H9 (cell line): ENCODE measurements around the gene SMC3. TPM values are rescaled to one million over a fixed set of nuclear protein-coding genes. Genes with fewer than 3 reads are reported as not detected.

Experiments used
- DNase-seq: peaks from one replicate; pipeline ENCODE4 v3.0.0-alpha.2; 2017
- H2AFZ ChIP-seq: one replicate; pipeline ENCODE4 v1.6.1; 2013; ENCODE audit warnings: mild to moderate bottlenecking, low read length, control low read depth, moderate library complexity
- H2AK5ac ChIP-seq: 2 replicates; pipeline ENCODE4 v1.6.1; 2013; ENCODE audit warnings: low read length, control low read depth, mixed read lengths; ENCODE audit not compliant: insufficient read length
- H2BK120ac ChIP-seq: one replicate; pipeline ENCODE4 v1.6.1; 2013; ENCODE audit warnings: low read depth, mild to moderate bottlenecking, low read length, control low read depth, inconsistent platforms; ENCODE audit not compliant: poor library complexity, severe bottlenecking
- H2BK12ac ChIP-seq: 2 replicates; pipeline ENCODE4 v1.6.1; 2013; ENCODE audit warnings: low read length, control low read depth, mixed read lengths, low read depth; ENCODE audit not compliant: insufficient read length
- H2BK15ac ChIP-seq: 2 replicates; pipeline ENCODE4 v1.6.1; 2013; ENCODE audit warnings: low read depth, low read length, control low read depth
- H2BK20ac ChIP-seq: one replicate; pipeline ENCODE4 v1.6.1; 2013; ENCODE audit warnings: low read depth, mild to moderate bottlenecking, low read length, control low read depth, inconsistent platforms; ENCODE audit not compliant: poor library complexity, severe bottlenecking
- H2BK5ac ChIP-seq: 2 replicates; pipeline ENCODE4 v1.6.1; 2013; ENCODE audit warnings: low read length, control low read depth, mixed read lengths; ENCODE audit not compliant: insufficient read length
- H3K14ac ChIP-seq: 2 replicates; pipeline ENCODE4 v1.6.1; 2013; ENCODE audit warnings: low read length, control low read depth; ENCODE audit not compliant: insufficient read depth
- H3K18ac ChIP-seq: 2 replicates; pipeline ENCODE4 v1.6.1; 2013; ENCODE audit warnings: low read depth, mild to moderate bottlenecking, mixed read lengths, low read length, control low read depth; ENCODE audit not compliant: insufficient read length
- H3K23ac ChIP-seq: 2 replicates; pipeline ENCODE4 v1.6.1; 2013; ENCODE audit warnings: low read length, control low read depth, mixed read lengths, low read depth; ENCODE audit not compliant: insufficient read length
- H3K23me2 ChIP-seq: 2 replicates; pipeline ENCODE4 v1.6.1; 2013; ENCODE audit warnings: low read depth, mild to moderate bottlenecking, mixed read lengths, low read length, control low read depth; ENCODE audit not compliant: insufficient read length, poor library complexity, severe bottlenecking
- H3K27ac ChIP-seq: 2 replicates; pipeline ENCODE4 v1.5.1; 2013; ENCODE audit warnings: low read length, control low read depth, mixed read lengths, low read depth; ENCODE audit not compliant: insufficient read length
- H3K27me3 ChIP-seq: 2 replicates; pipeline ENCODE4 v1.6.1; 2013; ENCODE audit warnings: low read length, control low read depth, inconsistent platforms; ENCODE audit not compliant: insufficient read depth
- H3K4ac ChIP-seq: 2 replicates; pipeline ENCODE4 v1.6.1; 2013; ENCODE audit warnings: low read depth, mild to moderate bottlenecking, control low read depth, inconsistent platforms, low read length, moderate library complexity
- H3K4me1 ChIP-seq: 2 replicates; pipeline ENCODE4 v1.6.1; 2013; ENCODE audit warnings: low read length, control low read depth, inconsistent platforms; ENCODE audit not compliant: insufficient read depth
- H3K4me2 ChIP-seq: 2 replicates; pipeline ENCODE4 v1.6.1; 2013; ENCODE audit warnings: low read length, control low read depth, mixed read lengths; ENCODE audit not compliant: insufficient read length, insufficient read depth
- H3K56ac ChIP-seq: 2 replicates; pipeline ENCODE4 v1.6.1; 2013; ENCODE audit warnings: low read depth, mild to moderate bottlenecking, mixed read lengths, low read length, control low read depth; ENCODE audit not compliant: insufficient read length
- H3K79me1 ChIP-seq: 2 replicates; pipeline ENCODE4 v1.6.1; 2013; ENCODE audit warnings: low read depth, mild to moderate bottlenecking, moderate library complexity, low read length, control low read depth, inconsistent platforms; ENCODE audit not compliant: insufficient read depth, poor library complexity, severe bottlenecking
- H3K79me2 ChIP-seq: 2 replicates; pipeline ENCODE4 v1.6.1; 2013; ENCODE audit warnings: low read length, control low read depth, inconsistent platforms; ENCODE audit not compliant: insufficient read depth
- H3K9ac ChIP-seq: 2 replicates; pipeline ENCODE4 v1.6.1; 2013; ENCODE audit warnings: low read length, control low read depth, mixed read lengths; ENCODE audit not compliant: insufficient read length; ENCODE audit errors: extremely low read depth
- H3K9me3 ChIP-seq: one replicate; pipeline ENCODE4 v1.6.1; 2013; ENCODE audit warnings: low read depth, low read length, inconsistent platforms; ENCODE audit not compliant: control insufficient read depth
- H3T11ph ChIP-seq: one replicate; pipeline ENCODE4 v1.6.1; 2013; ENCODE audit warnings: mild to moderate bottlenecking, low read length, control low read depth, inconsistent platforms
- H4K20me1 ChIP-seq: one replicate; pipeline ENCODE4 v1.6.1; 2013; ENCODE audit not compliant: control insufficient read depth, insufficient read length, insufficient read depth
- H4K5ac ChIP-seq: 2 replicates; pipeline ENCODE4 v1.6.1; 2013; ENCODE audit warnings: low read depth, mild to moderate bottlenecking, mixed read lengths, low read length, control low read depth; ENCODE audit not compliant: insufficient read length
- H4K8ac ChIP-seq: replicated peaks from 2 replicates; pipeline ENCODE4 v1.6.1; 2013; ENCODE audit warnings: low read length, control low read depth, mixed read lengths, low read depth; ENCODE audit not compliant: insufficient read length
- H4K91ac ChIP-seq: 2 replicates; pipeline ENCODE4 v1.6.1; 2013; ENCODE audit warnings: low read depth, mild to moderate bottlenecking, moderate library complexity, mixed read lengths, low read length, control low read depth; ENCODE audit not compliant: insufficient read length
- H3K27ac Mint-ChIP-seq, 3 experiments: 2 replicates in 2 of 3; 3 replicates in 1 of 3; pipeline ENCODE4 v1.8.0; 2020 to 2021; ENCODE audit warnings: mixed read lengths in 3 of 3, mild to moderate bottlenecking in 1 of 3, moderate library complexity in 1 of 3
- H3K27me3 Mint-ChIP-seq: 2 replicates; pipeline ENCODE4 v1.8.0; 2021; ENCODE audit warnings: low read depth, mild to moderate bottlenecking, moderate library complexity, mixed read lengths
- H3K36me3 Mint-ChIP-seq, 3 experiments: 2 replicates in 2 of 3; 3 replicates in 1 of 3; pipeline ENCODE4 v1.8.0; 2020 to 2021; ENCODE audit warnings: low read depth in 3 of 3, mixed read lengths in 3 of 3; ENCODE audit not compliant: insufficient read depth in 1 of 3
- H3K4me1 Mint-ChIP-seq, 2 experiments: 2 replicates each; pipeline ENCODE4 v1.8.0; 2020; ENCODE audit warnings: mixed read lengths in 2 of 2
- H3K4me3 Mint-ChIP-seq, 2 experiments: 2 replicates in 1 of 2; 3 replicates in 1 of 2; pipeline ENCODE4 v1.8.0; 2020 to 2021; ENCODE audit warnings: mild to moderate bottlenecking in 2 of 2, mixed read lengths in 2 of 2, moderate library complexity in 1 of 2
- H3K9me3 Mint-ChIP-seq, 2 experiments: 2 replicates in 1 of 2; 3 replicates in 1 of 2; pipeline ENCODE4 v1.8.0; 2020; ENCODE audit warnings: mild to moderate bottlenecking in 2 of 2, mixed read lengths in 2 of 2, moderate library complexity in 1 of 2
- WGBS: extraction: QIAGEN DNeasy Blood & Tissue Kit; methylation state at CpG from one replicate; pipeline ENCODE4 v1.1.7; 2013; ENCODE audit warnings: missing lambda C conversion rate, low lambda C conversion rate, mixed read lengths; ENCODE audit not compliant: insufficient read length; ENCODE audit errors: extremely low coverage; 5-methylcytosine and 5-hydroxymethylcytosine counted together
- total RNA-seq: library from RNA; stranded (reverse); gene quantifications from 2 replicates; pipeline ENCODE4 v1.2.1, GENCODE V29; 2021
- TF ChIP-seq, protein P1 (sequence below): fragments of 200-600 bp; sonication (generic); conservative IDR thresholded peaks from 3 replicates; pipeline ENCODE4 v1.8.0; 2021; ENCODE audit warnings: antibody characterized with exemption, mild to moderate bottlenecking

The SMC3 gene
- total RNA-seq, 1 experiment from 2014 or later: 82.4 TPM

DNA sequence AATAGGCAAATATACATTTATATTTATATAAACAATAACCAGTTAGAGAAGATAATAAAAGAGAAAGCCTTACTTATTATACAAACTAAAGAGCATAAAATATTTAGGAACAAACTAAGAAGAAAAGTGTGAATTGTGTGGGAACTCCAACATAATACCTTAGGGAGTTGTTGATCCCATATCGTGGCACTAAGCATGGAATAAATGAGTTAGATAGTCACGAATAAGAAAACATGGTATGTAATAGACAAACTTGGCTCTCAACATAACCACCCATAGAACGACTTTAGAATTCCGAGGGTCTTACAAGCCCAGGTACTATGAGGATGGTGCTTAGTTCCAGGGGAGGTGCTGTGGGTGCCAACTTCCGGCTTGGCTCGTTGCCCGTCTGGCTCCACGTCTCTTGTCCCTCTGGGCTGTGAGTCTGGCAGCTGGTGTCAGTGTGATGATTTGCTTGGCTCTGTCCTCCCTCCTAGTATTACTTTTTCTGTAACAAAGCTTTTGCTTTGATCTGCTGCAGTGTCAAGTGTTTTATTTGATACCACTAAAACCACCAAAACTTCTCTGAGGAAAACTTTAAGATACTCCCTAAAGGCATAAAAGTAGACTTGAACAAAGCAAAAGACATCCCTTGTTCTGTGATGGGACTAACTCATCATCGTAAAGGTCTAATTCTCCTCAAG, 67.2 kb downstream of the SMC3 start:
- Histone ChIP-seq H2BK15ac (no peak overlapping the region), H2BK120ac (no peak overlapping the region), H2BK5ac (no peak overlapping the region), H2AK5ac (no peak overlapping the region), H3K9me3 (no peaks in the 10 kb centered on the region), H3K18ac (no peak overlapping the region), H3K4me1 (peaks cover 4% of the 10 kb centered on the region; the same call in 1 of the 2 replicates), H3K14ac (no peak overlapping the region), H3K23ac (no peak overlapping the region), H4K8ac (no peak overlapping the region), H3T11ph (no peak overlapping the region), H3K27me3 (no peaks in the 10 kb centered on the region), H2BK20ac (no peak overlapping the region), H3K4ac (no peak overlapping the region), H3K27ac (no peak overlapping the region), H2BK12ac (no peak overlapping the region), H3K4me2 (no peak overlapping the region), H4K20me1 (no peaks in the 10 kb centered on the region), H3K9ac (no peak overlapping the region), H4K91ac (no peak overlapping the region), H3K79me1 (no peaks in the 10 kb centered on the region), H4K5ac (no peak overlapping the region), H3K56ac (no peak overlapping the region), H3K79me2 (no peaks in the 10 kb centered on the region; the same call in 1 of the 2 replicates), H2AFZ (no peak overlapping the region), H3K23me2 (no peaks in the 10 kb centered on the region)
- no peaks in the 10 kb centered on the region for H3K27me3 Mint-ChIP-seq
- no CpG with 5 or more reads among the region's 9 CpGs for WGBS
- no peak overlapping the region for H3K4me3 Mint-ChIP-seq
- H3K4me1 Mint-ChIP-seq: peaks cover 23 to 26% of the 10 kb centered on the region in 2 experiments
- no peak for DNase-seq
- H3K9me3 Mint-ChIP-seq: no peaks in the 10 kb centered on the region; a peak in 1 of 5 replicates
- TF ChIP-seq, protein P1, sequence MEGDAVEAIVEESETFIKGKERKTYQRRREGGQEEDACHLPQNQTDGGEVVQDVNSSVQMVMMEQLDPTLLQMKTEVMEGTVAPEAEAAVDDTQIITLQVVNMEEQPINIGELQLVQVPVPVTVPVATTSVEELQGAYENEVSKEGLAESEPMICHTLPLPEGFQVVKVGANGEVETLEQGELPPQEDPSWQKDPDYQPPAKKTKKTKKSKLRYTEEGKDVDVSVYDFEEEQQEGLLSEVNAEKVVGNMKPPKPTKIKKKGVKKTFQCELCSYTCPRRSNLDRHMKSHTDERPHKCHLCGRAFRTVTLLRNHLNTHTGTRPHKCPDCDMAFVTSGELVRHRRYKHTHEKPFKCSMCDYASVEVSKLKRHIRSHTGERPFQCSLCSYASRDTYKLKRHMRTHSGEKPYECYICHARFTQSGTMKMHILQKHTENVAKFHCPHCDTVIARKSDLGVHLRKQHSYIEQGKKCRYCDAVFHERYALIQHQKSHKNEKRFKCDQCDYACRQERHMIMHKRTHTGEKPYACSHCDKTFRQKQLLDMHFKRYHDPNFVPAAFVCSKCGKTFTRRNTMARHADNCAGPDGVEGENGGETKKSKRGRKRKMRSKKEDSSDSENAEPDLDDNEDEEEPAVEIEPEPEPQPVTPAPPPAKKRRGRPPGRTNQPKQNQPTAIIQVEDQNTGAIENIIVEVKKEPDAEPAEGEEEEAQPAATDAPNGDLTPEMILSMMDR: no peak
- no peak overlapping the region for H3K27ac Mint-ChIP-seq
- H3K36me3 Mint-ChIP-seq: no peaks in the 10 kb centered on the region
